ENCODE measurements around the gene CASKIN1.

DNA sequence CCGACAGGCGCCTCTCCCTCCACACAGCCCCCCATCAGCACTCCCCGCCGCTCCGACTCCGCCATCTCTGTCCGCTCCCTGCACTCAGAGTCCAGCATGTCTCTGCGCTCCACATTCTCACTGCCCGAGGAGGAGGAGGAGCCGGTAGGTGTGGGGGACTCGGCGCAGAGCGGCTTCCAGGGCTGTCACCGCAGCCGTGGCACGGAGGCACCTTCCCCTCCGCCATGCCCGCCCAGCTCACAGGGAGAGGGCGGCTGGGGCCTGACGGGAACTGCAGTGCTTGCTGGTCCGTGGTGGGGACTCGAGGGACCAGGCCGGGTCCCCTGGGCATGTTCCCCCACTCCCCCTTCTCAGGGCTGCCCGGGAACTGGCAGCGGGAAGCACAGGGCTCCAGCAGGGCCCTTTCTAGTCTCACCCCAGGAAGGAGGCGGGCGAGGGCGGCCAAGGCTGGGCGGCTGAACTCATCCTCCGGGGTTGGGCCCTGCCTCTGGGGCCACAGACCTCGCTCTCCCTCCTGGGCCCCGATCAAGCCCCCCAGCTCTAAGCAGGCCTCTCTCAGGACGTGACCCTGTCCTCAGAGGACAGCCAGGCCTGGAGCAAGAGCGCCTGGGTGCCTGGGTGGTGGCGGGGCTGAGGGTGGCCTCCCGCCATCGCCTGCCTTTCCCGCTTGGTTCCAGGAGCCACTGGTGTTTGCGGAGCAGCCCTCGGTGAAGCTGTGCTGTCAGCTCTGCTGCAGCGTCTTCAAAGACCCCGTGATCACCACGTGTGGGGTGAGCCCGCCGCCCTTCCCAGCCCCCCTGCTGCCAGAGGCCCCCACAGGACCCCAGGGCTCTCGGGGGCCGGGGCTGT lies 25.6 kb downstream of the CASKIN1 start:
- no peak for TF ChIP-seq CTCF (optimal IDR thresholded peaks at IDR 0.05 in 1 of 3, IDR thresholded peaks at IDR 0.05 in 1 of 3, conservative IDR thresholded peaks at IDR 0.05 in 1 of 3; ENCODE audit: extremely low read depth in 1 of 3, insufficient read depth in 2 of 3, low read length in 3 of 3)
- no peak for TF ChIP-seq EZH2 (IDR thresholded peaks at IDR 0.05; ENCODE audit: low read length)

Measured in keratinocyte (primary cell).